Gastroesophageal sphincter (tissue), 3 donors: ENCODE data around the gene UBIAD1.

Experiments used
- EP300 ChIP-seq: sonication (generic); formaldehyde crosslinking; IDR thresholded peaks from one replicate; pipeline ENCODE4 v1.6.1; 2017; ENCODE audit warnings: antibody characterized with exemption, mild to moderate bottlenecking
- POLR2A ChIP-seq, 2 donors: fragments of 450-650 bp; IDR thresholded peaks; one replicate each; pipeline ENCODE4 v1.6.1; 2017; ENCODE audit warnings: antibody characterized with exemption in 2 of 2, mild to moderate bottlenecking in 2 of 2, moderate library complexity in 1 of 2
- POLR2AphosphoS5 ChIP-seq: sonication (generic); formaldehyde crosslinking; IDR thresholded peaks from one replicate; pipeline ENCODE4 v1.6.1; 2017; ENCODE audit warnings: antibody characterized with exemption
- TF ChIP-seq, protein P1 (sequence below), 4 experiments: fragments of 200-600 bp in 2 of 4; fragments of 450-650 bp in 2 of 4; sonication (generic) in 1 of 4; IDR thresholded peaks; one replicate each; pipeline ENCODE4 v1.5.1; 2017 to 2019; ENCODE audit warnings: antibody characterized with exemption in 4 of 4, mild to moderate bottlenecking in 2 of 4, moderate library complexity in 2 of 4

GRCh38 chr1:11283151-11283550 is 10.2 kb downstream of the UBIAD1 start:
- TF ChIP-seq, protein P1, sequence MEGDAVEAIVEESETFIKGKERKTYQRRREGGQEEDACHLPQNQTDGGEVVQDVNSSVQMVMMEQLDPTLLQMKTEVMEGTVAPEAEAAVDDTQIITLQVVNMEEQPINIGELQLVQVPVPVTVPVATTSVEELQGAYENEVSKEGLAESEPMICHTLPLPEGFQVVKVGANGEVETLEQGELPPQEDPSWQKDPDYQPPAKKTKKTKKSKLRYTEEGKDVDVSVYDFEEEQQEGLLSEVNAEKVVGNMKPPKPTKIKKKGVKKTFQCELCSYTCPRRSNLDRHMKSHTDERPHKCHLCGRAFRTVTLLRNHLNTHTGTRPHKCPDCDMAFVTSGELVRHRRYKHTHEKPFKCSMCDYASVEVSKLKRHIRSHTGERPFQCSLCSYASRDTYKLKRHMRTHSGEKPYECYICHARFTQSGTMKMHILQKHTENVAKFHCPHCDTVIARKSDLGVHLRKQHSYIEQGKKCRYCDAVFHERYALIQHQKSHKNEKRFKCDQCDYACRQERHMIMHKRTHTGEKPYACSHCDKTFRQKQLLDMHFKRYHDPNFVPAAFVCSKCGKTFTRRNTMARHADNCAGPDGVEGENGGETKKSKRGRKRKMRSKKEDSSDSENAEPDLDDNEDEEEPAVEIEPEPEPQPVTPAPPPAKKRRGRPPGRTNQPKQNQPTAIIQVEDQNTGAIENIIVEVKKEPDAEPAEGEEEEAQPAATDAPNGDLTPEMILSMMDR (IDR thresholded peaks at IDR 0.05), result no peak
- no peak for TF ChIP-seq POLR2A (IDR thresholded peaks at IDR 0.05)
- no peak for TF ChIP-seq EP300
- no peak for TF ChIP-seq POLR2AphosphoS5
